Suprapubic skin (tissue), 4 donors: ENCODE data around the gene S100A1. TPM values are rescaled to one million over a fixed set of nuclear protein-coding genes. Genes with fewer than 3 reads are reported as not detected.

Experiments used
- DNase-seq, 2 donors: peaks; one replicate each; pipeline ENCODE4 v3.0.0-alpha.2; 2019; ENCODE audit warnings: low spot score in 2 of 2
- H3K27ac ChIP-seq: fragments of 200-600 bp; sonication (generic); one replicate; pipeline ENCODE4 v1.5.1; 2019
- H3K27me3 ChIP-seq: fragments of 200-600 bp; sonication (generic); one replicate; pipeline ENCODE4 v1.5.1; 2019
- H3K36me3 ChIP-seq: fragments of 200-600 bp; sonication (generic); one replicate; pipeline ENCODE4 v1.5.1; 2019
- H3K4me1 ChIP-seq: fragments of 200-600 bp; sonication (generic); one replicate; pipeline ENCODE4 v1.5.1; 2019
- H3K4me3 ChIP-seq: fragments of 200-600 bp; sonication (generic); one replicate; pipeline ENCODE4 v1.5.1; 2019; ENCODE audit warnings: mild to moderate bottlenecking
- H3K9me3 ChIP-seq: fragments of 200-600 bp; sonication (generic); one replicate; pipeline ENCODE4 v1.5.1; 2019
- CTCF ChIP-seq, 2 donors: fragments of 200-600 bp in 1 of 2; fragments of 450-650 bp in 1 of 2; sonication (generic) in 1 of 2; IDR thresholded peaks; one replicate each; pipeline ENCODE4 v1.5.1; 2016 to 2019; ENCODE audit warnings: antibody characterized with exemption in 2 of 2, mild to moderate bottlenecking in 1 of 2, moderate library complexity in 1 of 2
- EP300 ChIP-seq: sonication (generic); formaldehyde crosslinking; IDR thresholded peaks from one replicate; pipeline ENCODE4 v1.6.1; 2017; ENCODE audit warnings: antibody characterized with exemption
- POLR2A ChIP-seq, 2 donors: fragments of 450-650 bp; IDR thresholded peaks; one replicate each; pipeline ENCODE4 v1.6.1; 2017; ENCODE audit warnings: antibody characterized with exemption in 2 of 2, mild to moderate bottlenecking in 2 of 2, moderate library complexity in 2 of 2
- POLR2AphosphoS5 ChIP-seq, 3 donors: sonication (generic); formaldehyde crosslinking; IDR thresholded peaks; one replicate each; pipeline ENCODE4 v1.6.1; 2017; ENCODE audit warnings: antibody characterized with exemption in 3 of 3
- WGBS: methylation state at CpG from one replicate; pipeline ENCODE4 v1.1.5; 2018; 5-methylcytosine and 5-hydroxymethylcytosine counted together
- total RNA-seq, 4 donors: library from RNA; depleted of rRNA; stranded (reverse); fragments of >200 nt; gene quantifications; one replicate each; pipeline ENCODE4 v1.1.0, GENCODE V29; 2016

The S100A1 gene
- total RNA-seq, 4 donors from 2014 or later = 17.9 to 33.2 (median 21.1) TPM

GRCh38 chr1:153607381-153607780 is 20.9 kb upstream of the S100A1 start:
- Histone ChIP-seq H3K27me3 (no peaks in the 10 kb centered on the region), H3K4me3 (peak overlapping the region; percentile 70), H3K27ac (peak overlapping the region; percentile 94), H3K4me1 (peaks cover 51% of the 10 kb centered on the region), H3K9me3 (no peaks in the 10 kb centered on the region), H3K36me3 (peaks cover 19% of the 10 kb centered on the region)
- 82% methylated on average over 8 of the region's 8 CpGs for WGBS
- no peak for TF ChIP-seq POLR2A (IDR thresholded peaks at IDR 0.05)
- TF ChIP-seq CTCF (IDR thresholded peaks at IDR 0.05) = no peak
- no peak for TF ChIP-seq EP300
- no peak for TF ChIP-seq POLR2AphosphoS5 (IDR thresholded peaks at IDR 0.05)
- no peak for DNase-seq

GRCh38 chr1:153608089-153608682 is 20.0 kb upstream of the S100A1 start:
- Histone ChIP-seq H3K27ac (peak overlapping the region; percentile 94), H3K27me3 (no peaks in the 10 kb centered on the region), H3K36me3 (peaks cover 19% of the 10 kb centered on the region), H3K4me1 (peaks cover 55% of the 10 kb centered on the region), H3K4me3 (peak overlapping the region; percentile 70), H3K9me3 (no peaks in the 10 kb centered on the region)
- 68% methylated on average over 5 of the region's 7 CpGs for WGBS
- TF ChIP-seq CTCF (IDR thresholded peaks at IDR 0.05) = no peak
- TF ChIP-seq POLR2A (IDR thresholded peaks at IDR 0.05) = no peak
- TF ChIP-seq EP300 = no peak
- TF ChIP-seq POLR2AphosphoS5 (IDR thresholded peaks at IDR 0.05) = no peak
- DNase-seq = peak in 1 of 2 donors; percentile 73

GRCh38 chr1:153608742-153609584 is 19.3 kb upstream of the S100A1 start:
- Histone ChIP-seq H3K27ac (peak overlapping the region; percentile 94), H3K4me3 (peak overlapping the region; percentile 70), H3K27me3 (no peaks in the 10 kb centered on the region), H3K4me1 (peaks cover 63% of the 10 kb centered on the region), H3K36me3 (peaks cover 19% of the 10 kb centered on the region), H3K9me3 (no peaks in the 10 kb centered on the region)
- TF ChIP-seq POLR2AphosphoS5 (IDR thresholded peaks at IDR 0.05) (no peak), POLR2A (IDR thresholded peaks at IDR 0.05) (no peak), EP300 (no peak)
- 35% methylated on average over 11 of the region's 19 CpGs for WGBS
- peak in 1 of 2 donors; percentile 85 for DNase-seq

- Histone ChIP-seq H3K27ac (peak overlapping the region; percentile 94), H3K9me3 (no peaks in the 10 kb centered on the region), H3K4me1 (peaks cover 68% of the 10 kb centered on the region), H3K4me3 (peak overlapping the region; percentile 70), H3K27me3 (no peaks in the 10 kb centered on the region), H3K36me3 (peaks cover 19% of the 10 kb centered on the region)
- TF ChIP-seq POLR2AphosphoS5 (IDR thresholded peaks at IDR 0.05) (no peak), EP300 (no peak), POLR2A (IDR thresholded peaks at IDR 0.05) (no peak), CTCF (IDR thresholded peaks at IDR 0.05) (no peak)
- 50% methylated on average over 6 of the region's 6 CpGs for WGBS
- DNase-seq = no peak
Observed at GRCh38 chr1:153609585-153609907, 18.7 kb upstream of the S100A1 start.

- Histone ChIP-seq H3K9me3 (no peaks in the 10 kb centered on the region), H3K36me3 (peaks cover 19% of the 10 kb centered on the region), H3K27me3 (no peaks in the 10 kb centered on the region), H3K27ac (peak overlapping the region; percentile 94), H3K4me1 (peaks cover 76% of the 10 kb centered on the region), H3K4me3 (peak overlapping the region; percentile 70)
- no peak for DNase-seq
- TF ChIP-seq POLR2A (IDR thresholded peaks at IDR 0.05) = no peak
- TF ChIP-seq EP300 = no peak
- no peak for TF ChIP-seq POLR2AphosphoS5 (IDR thresholded peaks at IDR 0.05)
- TF ChIP-seq CTCF (IDR thresholded peaks at IDR 0.05) = no peak
- WGBS = 35% methylated on average over 4 of the region's 4 CpGs
Observed at GRCh38 chr1:153610334-153610733, 17.9 kb upstream of the S100A1 start.
